Measurements from ENCODE around the gene SNRPD3.

- TF ChIP-seq CTCF (IDR thresholded peaks at IDR 0.05), result no peak
- TF ChIP-seq POLR2A (IDR thresholded peaks at IDR 0.05), result no peak
- no peak for TF ChIP-seq POLR2AphosphoS5 (IDR thresholded peaks at IDR 0.05)
Observed at GRCh38 chr22:24526191-24526590, 29.6 kb upstream of the SNRPD3 start.

Data from prostate gland (tissue), 2 donors.